Middle frontal gyrus (tissue), 1 donor: ENCODE measurements around the gene NUDT3.
"Not testable (repeated sequence)": the region's sequence is repeated elsewhere in the genome, so short reads cannot be mapped to it uniquely, and the experiment has no call there.

Experiments
- DNase-seq: peaks from one replicate; pipeline ENCODE4 v3.0.0-alpha.2; 2015; ENCODE audit warnings: low spot score; ENCODE audit errors: extremely low spot score

Gene NUDT3

GRCh38 chr6:34346175-34347119, 46.0 kb downstream of the NUDT3 start:
- no peak for DNase-seq

GRCh38 chr6:34343806-34344205, 48.7 kb downstream of the NUDT3 start:
- no peak for DNase-seq

DNA sequence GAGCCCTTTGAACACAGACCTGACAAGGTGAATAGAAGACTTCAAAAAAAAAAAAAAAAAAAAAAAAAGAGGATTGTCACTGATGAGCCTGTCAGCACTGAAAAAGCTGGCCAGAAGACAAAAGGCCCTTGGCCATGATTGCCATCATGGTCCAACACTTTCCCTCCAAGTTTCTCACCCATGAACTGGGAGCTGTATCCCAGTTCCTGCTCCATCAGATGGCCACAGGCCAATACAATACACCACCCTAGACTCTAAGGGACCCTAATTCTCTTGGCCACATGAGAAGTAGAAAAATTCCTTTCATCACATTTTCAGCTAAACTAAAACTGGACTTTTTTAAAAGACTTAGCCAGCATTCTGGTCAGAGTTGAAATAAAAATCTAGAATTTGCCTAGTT, 50.2 kb downstream of the NUDT3 start:
- DNase-seq: no peak

GRCh38 chr6:34341481-34341971, 50.9 kb downstream of the NUDT3 start:
- no peak for DNase-seq

DNA sequence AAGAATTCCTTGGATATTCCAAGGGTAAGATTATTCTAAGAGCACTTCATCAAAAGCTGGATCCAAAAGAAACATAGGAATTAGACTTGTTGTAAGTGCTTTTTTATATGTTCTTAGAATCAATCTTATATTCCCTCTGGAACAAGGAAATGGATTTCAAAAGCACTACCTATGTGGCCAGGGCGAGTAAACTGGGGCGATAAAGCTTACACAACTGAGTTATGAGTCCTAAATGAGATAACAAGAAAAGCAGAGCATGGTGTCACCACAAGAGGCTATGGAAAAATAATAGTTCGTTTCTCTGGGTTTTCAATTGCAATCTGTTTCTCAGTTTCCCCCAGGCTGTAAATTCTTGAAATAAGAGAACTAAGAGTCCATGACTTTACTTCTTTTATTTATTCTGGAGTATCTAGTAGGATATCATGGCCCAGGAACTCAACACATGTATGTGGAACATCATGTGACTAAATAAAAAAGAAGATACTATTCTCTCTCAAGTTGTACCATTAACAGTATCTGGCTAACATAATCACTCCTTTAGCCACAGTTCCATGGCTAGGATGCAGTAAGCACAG, 51.5 kb downstream of the NUDT3 start:
- DNase-seq: no peak

DNA sequence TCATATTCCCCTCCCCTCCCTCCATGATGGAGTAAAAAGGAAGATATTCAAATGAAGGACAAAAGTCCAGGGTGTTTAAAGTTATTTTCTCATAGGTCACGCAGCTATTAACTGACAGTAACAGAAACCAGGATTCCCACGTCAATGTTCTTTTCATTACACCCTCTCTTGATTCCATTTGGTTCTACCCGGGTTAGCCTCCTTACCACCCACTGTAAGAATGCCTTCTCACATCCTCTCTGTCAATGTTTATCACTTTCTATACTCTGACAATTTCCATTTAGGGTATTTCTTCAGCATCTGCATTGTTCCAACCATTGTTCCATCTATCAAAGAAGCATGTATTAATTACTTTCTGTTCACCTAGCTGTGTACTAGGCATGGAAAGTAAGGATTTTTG, 52.1 kb downstream of the NUDT3 start:
- no peak for DNase-seq

DNA sequence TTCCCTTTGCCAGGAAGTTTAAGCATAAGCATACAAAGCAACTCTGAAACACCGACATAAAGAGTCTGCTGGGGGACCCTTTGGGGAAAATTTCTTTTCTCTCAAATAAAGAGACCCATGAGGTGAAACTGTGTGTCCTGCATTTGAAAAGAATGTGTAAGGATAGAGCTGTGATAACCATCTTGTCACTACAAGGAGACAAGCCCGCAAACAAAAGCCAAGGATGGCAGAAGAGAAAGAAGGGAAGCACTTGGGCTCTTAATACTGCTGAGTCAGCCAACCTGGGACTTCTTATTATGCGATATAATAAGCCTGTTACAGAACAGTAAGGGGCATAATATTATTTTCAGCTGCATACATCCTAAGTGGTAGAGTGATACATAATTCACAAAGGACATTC, 52.5 kb downstream of the NUDT3 start:
- no peak for DNase-seq

DNA sequence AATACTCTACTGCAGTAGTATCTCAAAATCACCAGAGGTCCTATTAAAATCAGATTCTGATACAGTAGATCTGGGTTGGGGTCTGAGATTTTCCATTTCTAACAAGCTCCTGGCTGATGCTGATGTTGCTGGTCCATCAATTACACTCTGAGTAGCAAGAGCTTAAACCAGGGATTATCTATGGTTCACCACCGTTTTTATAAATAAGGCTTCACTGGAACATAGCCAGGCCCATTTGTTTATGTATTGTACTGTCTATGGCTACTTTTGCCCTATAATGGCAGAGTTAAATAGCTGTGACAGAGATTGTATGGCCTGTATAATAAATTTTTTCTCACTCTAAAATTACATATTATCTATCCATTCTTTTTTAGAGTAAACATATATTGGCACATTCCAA, 53.0 kb downstream of the NUDT3 start:
- DNase-seq: no peak

DNA sequence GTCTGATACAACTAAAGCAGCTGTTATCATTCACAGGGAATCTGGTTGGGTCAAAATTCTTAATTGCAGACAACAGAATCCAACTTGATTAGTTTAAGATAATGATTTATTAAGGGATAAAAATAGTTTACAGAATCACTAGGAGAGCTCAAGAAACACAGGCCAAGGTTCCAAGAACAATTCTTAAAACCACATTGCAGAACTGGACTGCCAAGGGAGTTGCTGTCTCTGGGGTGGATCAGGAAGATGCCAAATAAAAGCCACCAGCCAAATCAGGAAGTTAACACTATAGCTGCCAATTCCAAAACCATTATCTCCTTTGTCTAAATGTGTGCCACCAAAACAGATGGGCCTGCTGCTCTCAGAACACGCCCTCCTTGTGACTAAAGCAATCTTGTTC, 53.7 kb downstream of the NUDT3 start:
- no peak for DNase-seq

DNA sequence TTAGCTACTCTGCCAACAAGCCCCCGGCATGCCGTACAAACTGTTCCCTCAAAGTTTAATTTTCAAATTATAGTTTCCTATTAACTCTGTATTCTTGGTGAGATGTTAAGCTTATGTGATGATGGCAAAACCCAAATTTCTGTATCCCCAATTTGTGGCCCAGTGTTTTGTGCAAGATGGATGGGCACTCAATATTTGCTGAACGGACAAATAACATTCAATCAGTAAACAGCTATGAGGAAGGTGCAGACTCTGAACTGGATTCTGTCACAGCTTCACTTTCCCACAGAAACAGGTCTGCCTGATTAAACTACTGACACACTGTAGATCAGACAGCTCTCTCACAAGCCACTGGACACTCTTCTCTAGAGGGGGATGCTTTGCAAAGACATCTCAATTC, 54.1 kb downstream of the NUDT3 start:
- no peak for DNase-seq

DNA sequence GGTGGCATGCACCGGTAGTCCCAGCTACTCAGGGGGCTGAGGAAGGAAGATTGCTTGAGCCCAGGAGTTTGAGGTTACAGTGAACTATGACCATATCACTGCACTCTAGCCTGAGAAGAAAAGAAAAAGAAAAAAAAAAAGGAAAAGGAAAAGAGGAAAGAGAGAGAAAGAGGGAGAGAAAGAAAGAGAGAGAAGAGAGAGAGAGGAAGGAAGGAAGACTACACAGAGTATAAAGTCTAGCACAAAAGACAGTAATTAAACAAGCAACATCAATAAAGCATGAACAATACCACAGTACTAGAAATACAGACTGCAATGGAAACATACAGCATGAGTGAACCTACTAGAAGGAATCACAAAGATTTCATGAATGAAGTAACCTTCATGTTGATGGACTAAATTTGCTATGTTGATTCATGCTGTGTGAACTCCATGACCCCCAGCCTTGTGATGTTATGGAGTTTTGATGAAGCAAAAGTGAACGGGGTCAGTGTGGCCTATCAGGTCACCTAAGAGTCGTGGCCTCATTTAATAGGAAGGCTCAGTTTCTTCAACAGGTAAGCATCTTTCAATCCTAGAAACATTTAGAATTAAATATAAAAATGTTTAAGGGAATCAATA, 57.6 kb downstream of the NUDT3 start:
- no peak for DNase-seq

- DNase-seq: no peak
Measured at GRCh38 chr6:34333858-34334257, 58.6 kb downstream of the NUDT3 start.

DNA sequence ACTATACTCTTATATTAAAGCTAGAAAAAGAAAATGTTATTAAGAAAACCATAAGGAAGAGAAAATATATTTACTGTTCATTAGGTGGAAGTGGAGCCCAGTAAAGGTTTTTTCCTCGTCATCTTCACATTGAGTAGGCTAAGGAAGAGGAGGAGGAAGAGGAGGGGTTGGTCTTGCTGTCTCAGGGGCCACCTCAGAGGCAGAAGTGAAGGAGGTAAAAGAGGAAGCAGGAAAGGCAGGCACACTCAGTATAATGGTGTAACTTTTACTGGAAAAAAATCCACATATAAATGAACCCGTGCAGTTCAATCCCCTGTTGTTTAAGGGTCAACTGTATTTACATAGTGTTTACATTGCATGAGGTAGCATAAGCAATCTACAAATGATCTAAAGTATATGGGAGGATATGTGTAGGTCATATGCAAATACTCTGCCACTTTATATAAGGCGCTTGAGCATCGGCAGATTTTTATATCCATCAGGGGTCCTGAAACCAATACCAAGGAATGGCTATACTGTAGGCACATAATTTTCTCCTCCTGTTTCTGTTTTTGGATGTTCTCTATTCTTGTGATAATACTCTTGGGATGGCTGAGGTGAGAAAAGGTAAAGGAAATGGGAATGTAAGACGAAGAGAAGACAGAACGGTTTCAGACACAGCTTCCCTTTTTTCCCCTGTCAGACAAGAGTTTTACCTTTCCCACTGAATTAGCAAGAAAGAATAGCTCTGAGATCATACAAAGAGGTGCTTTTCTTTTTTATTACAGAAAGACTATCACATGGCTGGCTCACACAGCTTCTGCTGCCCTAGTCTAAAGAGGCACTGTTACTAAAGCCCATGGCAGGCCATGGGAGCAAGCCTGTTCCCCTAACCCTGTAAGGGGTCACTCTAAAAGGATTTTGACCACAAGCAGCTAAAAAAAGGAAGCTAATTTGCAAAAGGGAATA, 59.9 kb downstream of the NUDT3 start:
- no peak for DNase-seq

GRCh38 chr6:34331371-34332050, 61.0 kb downstream of the NUDT3 start:
- no peak for DNase-seq

GRCh38 chr6:34329814-34330213, 62.7 kb downstream of the NUDT3 start:
- not testable (repeated sequence) for DNase-seq

DNA sequence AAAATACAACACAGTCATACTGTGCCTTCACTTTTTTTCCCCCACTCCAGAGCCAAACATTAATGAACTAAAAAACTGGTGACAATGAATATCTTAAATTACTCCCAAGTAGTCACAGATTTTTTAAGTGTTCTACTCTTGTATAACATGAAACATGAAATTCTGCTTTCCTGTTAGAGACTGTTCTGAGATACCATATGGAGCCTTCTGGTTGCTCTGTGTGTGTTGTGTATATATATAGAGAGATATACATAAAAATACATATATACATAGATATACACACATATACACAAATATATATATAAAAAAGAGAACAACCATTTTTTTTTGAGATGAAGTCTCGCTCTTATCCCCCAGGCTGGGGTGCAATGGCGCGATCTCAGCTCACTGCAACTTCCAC, 63.5 kb downstream of the NUDT3 start:
- no peak for DNase-seq

- not testable (repeated sequence) for DNase-seq
Measured at GRCh38 chr6:34327313-34328205, 64.9 kb downstream of the NUDT3 start.

GRCh38 chr6:34325633-34326032, 66.8 kb downstream of the NUDT3 start:
- no peak for DNase-seq

GRCh38 chr6:34324738-34325444, 67.6 kb downstream of the NUDT3 start:
- DNase-seq: no peak
